ENCODE data around the gene HARBI1. TPM values are rescaled to one million over a fixed set of nuclear protein-coding genes. Genes with fewer than 3 reads are reported as not detected.

The HARBI1 gene
- total and polyA plus RNA-seq, 9 of the 15 experiments (the other 6 are each of a cell fraction or from before 2014, with no cell fraction given), result 3.5 to 8.4 (median 5.5) TPM

GRCh38 chr11:46597609-46598219 is 19.3 kb downstream of the HARBI1 start:
- ChIA-PET CTCF (ENCODE audit: low intra/inter-chr PET ratio) (no interaction called here), POLR2A (interaction anchor here (1.0 kb wide), 1 partner anchor 37 kb away, joined by 3 read pairs; no protein-coding TSS in a partner anchor)
- Histone ChIP-seq H3K4me2 (ENCODE audit: insufficient read depth, low read length) (peak overlapping the region; percentile 17; the same call in 1 of the 2 replicates), H3K27me3 (ENCODE audit: control insufficient read depth in 2 of 2, insufficient read depth in 2 of 2, low read length in 2 of 2) (no peaks in the 10 kb centered on the region), H3K9me3 (replicated peaks; ENCODE audit: control insufficient read depth, insufficient read depth, low read depth, low read length) (no peaks in the 10 kb centered on the region), H3K9ac (ENCODE audit: insufficient read depth in 1 of 2, low read depth in 2 of 2, low read length in 2 of 2) (no peak overlapping the region), H3K4me3 (no peak overlapping the region), H3K36me3 (ENCODE audit: control insufficient read depth, insufficient read depth, low read length) (no peaks in the 10 kb centered on the region), H4K20me1 (replicated peaks; ENCODE audit: control insufficient read depth, insufficient read depth, low read length) (no peaks in the 10 kb centered on the region), H3K79me2 (ENCODE audit: control insufficient read depth, insufficient read depth, low read length) (peaks cover 12% of the 10 kb centered on the region), H2AFZ (ENCODE audit: low read depth, low read length) (no peak overlapping the region), H3K9me1 (ENCODE audit: control insufficient read depth, insufficient read depth, low read length) (no peaks in the 10 kb centered on the region), H3K4me1 (replicated peaks in 1 of 2; ENCODE audit: control insufficient read depth in 2 of 2, insufficient read depth in 2 of 2, low read length in 2 of 2) (peaks cover 9 to 20% of the 10 kb centered on the region in 2 experiments; a peak in 4 of 5 replicates), H3K27ac (ENCODE audit: extremely low read depth, low read depth, low read length) (peak overlapping the region; percentile 31; the same call in 2 of the 3 replicates)
- in situ Hi-C loops (cut with MboI), result no loop called here
- DNase-seq (ENCODE audit: extremely low read depth in 1 of 4, low spot score in 3 of 4), result peak; percentile 27 to 87 (median 52)
- peak; percentile 91 for FAIRE-seq
- 10% methylated on average over 6 of the region's 6 CpGs for WGBS (ENCODE audit: insufficient coverage, low coverage, missing lambda C conversion rate)
- ATAC-seq, result peak; percentile 66
- BruUV-seq (replicated peaks), result no TSS peak
- intact Hi-C loops (cut with micrococcal nuclease), result loop anchor here (2.0 kb wide), 1 partner anchor 19 kb away; the partner anchor contains the start of genes ATG13 and HARBI1
- TF ChIP-seq ZEB2 (IDR thresholded peaks at IDR 0.05) (peak; percentile 69; the same call in 1 of the 2 replicates), KAT8 (IDR thresholded peaks at IDR 0.05; ENCODE audit: low read depth) (no peak), HDAC6 (IDR thresholded peaks at IDR 0.05; ENCODE audit: low read depth, low read length) (no peak), RBM14 (IDR thresholded peaks at IDR 0.05; ENCODE audit: borderline replicate concordance, insufficient read depth, low read depth, low read length) (no peak), TGIF2 (CRISPR knock-in tag; IDR thresholded peaks at IDR 0.05) (no peak), ZC3H8 (IDR thresholded peaks at IDR 0.05) (no peak), KLF6 (CRISPR knock-in tag; IDR thresholded peaks at IDR 0.05; ENCODE audit: borderline replicate concordance) (no peak), CBFB (CRISPR knock-in tag; IDR thresholded peaks at IDR 0.05) (no peak), ETV5 (CRISPR knock-in tag; IDR thresholded peaks at IDR 0.05; ENCODE audit: low read depth) (0 out of 2 replicates have a peak, but pooled peaks have one; percentile 50), ZNF316 (IDR thresholded peaks at IDR 0.05) (no peak), SRSF3 (IDR thresholded peaks at IDR 0.05; ENCODE audit: insufficient read depth, low read length) (no peak), ARNT (IDR thresholded peaks at IDR 0.05) (peak in 1 of 2 experiments; percentile 62; a peak in 1 of 4 replicates), KLF13 (tag; IDR thresholded peaks at IDR 0.05; ENCODE audit: borderline replicate concordance, low read depth) (no peak), ZNF41 (CRISPR knock-in tag; conservative IDR thresholded peaks at IDR 0.05) (no peak), BCL6 (CRISPR knock-in tag; IDR thresholded peaks at IDR 0.05) (no peak), CEBPZ (IDR thresholded peaks at IDR 0.05; ENCODE audit: borderline replicate concordance, low read depth, low read length) (no peak), NFE2 (IDR thresholded peaks at IDR 0.05; ENCODE audit: low read depth) (peak; percentile 59), ZNF639 (CRISPR knock-in tag; conservative IDR thresholded peaks at IDR 0.05 in 1 of 2, IDR thresholded peaks at IDR 0.05 in 1 of 2) (0 out of 4 replicates have a peak, but pooled peaks of 1 of the 2 experiments have one; percentile 45), HDAC8 (tag; IDR thresholded peaks at IDR 0.05) (no peak)

Data from K562 (cell line).